ENCODE measurements around the gene PDK2.

Gene PDK2

DNA sequence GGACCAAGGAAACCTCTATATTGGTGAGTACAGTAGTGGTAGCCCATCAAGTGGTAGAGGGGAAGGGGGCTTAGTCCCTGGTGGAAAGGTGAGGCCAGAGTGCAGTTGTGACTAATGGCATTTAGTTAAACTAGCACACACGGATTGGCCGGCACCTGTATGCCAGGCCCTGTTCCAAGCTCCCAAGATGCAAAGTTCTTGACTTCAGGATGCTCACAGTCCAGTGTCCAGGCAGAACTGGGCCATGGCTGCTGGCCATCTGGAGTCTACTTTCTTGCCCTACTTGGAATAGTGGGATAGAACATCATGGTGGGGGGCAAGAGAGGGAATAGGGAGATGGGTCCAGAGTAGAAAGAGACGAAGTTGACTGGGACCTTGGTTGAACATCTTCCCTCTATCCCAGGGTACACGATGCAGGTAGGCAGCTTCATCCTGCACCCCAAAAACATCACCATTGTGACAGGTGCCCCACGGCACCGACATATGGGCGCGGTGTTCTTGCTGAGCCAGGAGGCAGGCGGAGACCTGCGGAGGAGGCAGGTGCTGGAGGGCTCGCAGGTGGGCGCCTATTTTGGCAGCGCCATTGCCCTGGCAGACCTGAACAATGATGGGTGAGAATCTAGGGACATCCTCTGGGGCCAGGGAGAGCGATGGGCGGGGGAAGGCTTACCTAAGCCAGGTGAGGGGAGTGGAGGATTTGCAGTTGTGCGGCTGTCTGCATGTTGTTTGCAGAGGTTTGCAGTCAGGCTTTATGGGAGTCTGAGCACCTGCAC lies 24.1 kb upstream of the PDK2 start:
- Histone ChIP-seq H4K20me1 (ENCODE audit: control insufficient read depth, insufficient read depth, low read depth, low read length) (no peaks in the 10 kb centered on the region; the same call in 1 of the 2 replicates), H3K36me3 (ENCODE audit: control insufficient read depth, low read length) (no peaks in the 10 kb centered on the region), H3K9me2 (replicated peaks; ENCODE audit: control insufficient read depth, low read length) (no peaks in the 10 kb centered on the region), H3K4me1 (ENCODE audit: control insufficient read depth, low read length) (peaks cover 19% of the 10 kb centered on the region), H3K79me2 (ENCODE audit: control insufficient read depth, low read length) (no peaks in the 10 kb centered on the region), H3K4me2 (ENCODE audit: low read length) (no peak overlapping the region), H3K4me3 (ENCODE audit: low read length) (no peak overlapping the region), H3K27ac (ENCODE audit: low read depth, low read length) (no peak overlapping the region), H3K27me3 (ENCODE audit: control insufficient read depth, low read length) (no peaks in the 10 kb centered on the region), H3K9me3 (ENCODE audit: control insufficient read depth, insufficient read depth, low read length) (no peaks in the 10 kb centered on the region), H3F3A (ENCODE audit: control insufficient read depth, insufficient read depth) (no peaks in the 10 kb centered on the region)
- TF ChIP-seq, protein P1, sequence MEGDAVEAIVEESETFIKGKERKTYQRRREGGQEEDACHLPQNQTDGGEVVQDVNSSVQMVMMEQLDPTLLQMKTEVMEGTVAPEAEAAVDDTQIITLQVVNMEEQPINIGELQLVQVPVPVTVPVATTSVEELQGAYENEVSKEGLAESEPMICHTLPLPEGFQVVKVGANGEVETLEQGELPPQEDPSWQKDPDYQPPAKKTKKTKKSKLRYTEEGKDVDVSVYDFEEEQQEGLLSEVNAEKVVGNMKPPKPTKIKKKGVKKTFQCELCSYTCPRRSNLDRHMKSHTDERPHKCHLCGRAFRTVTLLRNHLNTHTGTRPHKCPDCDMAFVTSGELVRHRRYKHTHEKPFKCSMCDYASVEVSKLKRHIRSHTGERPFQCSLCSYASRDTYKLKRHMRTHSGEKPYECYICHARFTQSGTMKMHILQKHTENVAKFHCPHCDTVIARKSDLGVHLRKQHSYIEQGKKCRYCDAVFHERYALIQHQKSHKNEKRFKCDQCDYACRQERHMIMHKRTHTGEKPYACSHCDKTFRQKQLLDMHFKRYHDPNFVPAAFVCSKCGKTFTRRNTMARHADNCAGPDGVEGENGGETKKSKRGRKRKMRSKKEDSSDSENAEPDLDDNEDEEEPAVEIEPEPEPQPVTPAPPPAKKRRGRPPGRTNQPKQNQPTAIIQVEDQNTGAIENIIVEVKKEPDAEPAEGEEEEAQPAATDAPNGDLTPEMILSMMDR (IDR thresholded peaks at IDR 0.05; ENCODE audit: low read depth, low read length, poor library complexity, severe bottlenecking): no peak
- TF ChIP-seq EZH2phosphoT487 (IDR thresholded peaks at IDR 0.05; ENCODE audit: borderline replicate concordance, low read length): no peak

DNA sequence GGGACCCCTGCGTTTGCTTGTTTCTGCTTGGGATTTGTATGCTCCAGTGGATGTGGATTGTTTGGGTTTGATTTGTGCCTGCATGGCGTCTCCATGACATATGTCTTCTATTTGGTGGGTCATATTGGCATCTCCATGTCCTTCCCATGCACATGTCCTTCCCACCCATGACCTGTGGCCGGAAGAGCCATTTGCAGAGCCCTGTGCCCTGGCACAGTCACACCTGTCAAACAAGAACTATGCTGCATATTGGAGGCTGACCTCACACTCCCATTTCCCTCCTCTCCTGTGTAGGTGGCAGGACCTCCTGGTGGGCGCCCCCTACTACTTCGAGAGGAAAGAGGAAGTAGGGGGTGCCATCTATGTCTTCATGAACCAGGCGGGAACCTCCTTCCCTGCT lies 23.5 kb upstream of the PDK2 start:
- Histone ChIP-seq H3K9me2 (replicated peaks; ENCODE audit: control insufficient read depth, low read length) (no peaks in the 10 kb centered on the region), H4K20me1 (ENCODE audit: control insufficient read depth, insufficient read depth, low read depth, low read length) (no peaks in the 10 kb centered on the region), H3K36me3 (ENCODE audit: control insufficient read depth, low read length) (no peaks in the 10 kb centered on the region), H3K27me3 (ENCODE audit: control insufficient read depth, low read length) (no peaks in the 10 kb centered on the region), H3K4me2 (ENCODE audit: low read length) (peak overlapping the region; percentile 36), H3K79me2 (ENCODE audit: control insufficient read depth, low read length) (no peaks in the 10 kb centered on the region), H3K27ac (ENCODE audit: low read depth, low read length) (no peak overlapping the region), H3K4me3 (ENCODE audit: low read length) (no peak overlapping the region), H3K9me3 (ENCODE audit: control insufficient read depth, insufficient read depth, low read length) (no peaks in the 10 kb centered on the region), H3F3A (ENCODE audit: control insufficient read depth, insufficient read depth) (no peaks in the 10 kb centered on the region), H3K4me1 (ENCODE audit: control insufficient read depth, low read length) (peaks cover 19% of the 10 kb centered on the region)
- no peak for TF ChIP-seq EZH2phosphoT487 (IDR thresholded peaks at IDR 0.05; ENCODE audit: borderline replicate concordance, low read length)
- TF ChIP-seq, protein P1 (IDR thresholded peaks at IDR 0.05; ENCODE audit: low read depth, low read length, poor library complexity, severe bottlenecking): peak; percentile 13

DNA sequence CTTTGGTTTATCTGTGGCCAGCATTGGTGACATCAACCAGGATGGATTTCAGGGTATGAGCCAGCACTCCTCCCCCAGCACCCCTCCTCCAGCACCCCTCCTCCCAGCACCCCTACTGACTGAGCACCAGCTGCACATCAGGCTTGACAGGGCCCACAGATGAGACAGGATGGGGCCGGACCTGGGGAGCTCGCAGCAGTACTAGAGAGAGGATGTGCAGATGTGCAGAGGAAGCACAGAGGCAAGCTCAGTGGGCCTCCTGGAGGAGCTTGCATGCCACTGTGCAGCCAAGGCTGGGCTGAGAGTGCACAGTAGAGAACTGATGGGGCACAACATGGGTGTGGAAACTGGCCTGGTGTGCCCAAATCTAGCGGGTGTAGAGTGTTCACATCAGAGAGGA lies 23.0 kb upstream of the PDK2 start:
- H3K79me2 ChIP-seq (ENCODE audit: control insufficient read depth, low read length): no peaks in the 10 kb centered on the region
- H3F3A ChIP-seq (ENCODE audit: control insufficient read depth, insufficient read depth): no peaks in the 10 kb centered on the region

More for the DNA sequence above, 23.0 kb upstream of the PDK2 start:
- H3K4me1 ChIP-seq (ENCODE audit: control insufficient read depth, low read length): peaks cover 19% of the 10 kb centered on the region
- peak overlapping the region; percentile 36 for H3K4me2 ChIP-seq (ENCODE audit: low read length)
- TF ChIP-seq, protein P1 (IDR thresholded peaks at IDR 0.05; ENCODE audit: low read depth, low read length, poor library complexity, severe bottlenecking): peak; percentile 12
- no peak for TF ChIP-seq EZH2phosphoT487 (IDR thresholded peaks at IDR 0.05; ENCODE audit: borderline replicate concordance, low read length)
- H3K27me3 ChIP-seq (ENCODE audit: control insufficient read depth, low read length): no peaks in the 10 kb centered on the region
- no peak overlapping the region for H3K27ac ChIP-seq (ENCODE audit: low read depth, low read length)
- no peaks in the 10 kb centered on the region for H3K36me3 ChIP-seq (ENCODE audit: control insufficient read depth, low read length)
- no peaks in the 10 kb centered on the region for H3K9me3 ChIP-seq (ENCODE audit: control insufficient read depth, insufficient read depth, low read length)
- no peaks in the 10 kb centered on the region for H4K20me1 ChIP-seq (ENCODE audit: control insufficient read depth, insufficient read depth, low read depth, low read length)
- H3K4me3 ChIP-seq (ENCODE audit: low read length): no peak overlapping the region
- H3K9me2 ChIP-seq (replicated peaks; ENCODE audit: control insufficient read depth, low read length): no peaks in the 10 kb centered on the region
